Gastroesophageal sphincter (tissue), 3 donors: ENCODE measurements around the gene CLEC4E.

Source experiments
- CTCF ChIP-seq, 4 experiments: fragments of 200-600 bp in 2 of 4; fragments of 450-650 bp in 2 of 4; sonication (generic) in 1 of 4; IDR thresholded peaks; one replicate each; pipeline ENCODE4 v1.5.1; 2017 to 2019; ENCODE audit warnings: antibody characterized with exemption in 4 of 4, mild to moderate bottlenecking in 2 of 4, moderate library complexity in 2 of 4
- POLR2A ChIP-seq, 2 donors: fragments of 450-650 bp; IDR thresholded peaks; one replicate each; pipeline ENCODE4 v1.6.1; 2017; ENCODE audit warnings: antibody characterized with exemption in 2 of 2, mild to moderate bottlenecking in 2 of 2, moderate library complexity in 1 of 2
- POLR2AphosphoS5 ChIP-seq: sonication (generic); formaldehyde crosslinking; IDR thresholded peaks from one replicate; pipeline ENCODE4 v1.6.1; 2017; ENCODE audit warnings: antibody characterized with exemption

- TF ChIP-seq CTCF (IDR thresholded peaks at IDR 0.05) (no peak), POLR2A (IDR thresholded peaks at IDR 0.05) (no peak), POLR2AphosphoS5 (no peak)
Observed at GRCh38 chr12:8513256-8513655, 27.4 kb downstream of the CLEC4E start, which contains the start of gene CLEC4D.
